Mesenchymal stem cell (in vitro differentiated cells and primary cell): ENCODE results near the gene PCNT.
"Not testable (repeated sequence)": the region's sequence is repeated elsewhere in the genome, so short reads cannot be mapped to it uniquely, and the experiment has no call there.

Source experiments
- DNase-seq: peaks from one replicate; pipeline ENCODE4 v3.0.0-alpha.2; 2013
- H2AFZ ChIP-seq: one replicate; pipeline ENCODE4 v1.6.1; 2013; ENCODE audit warnings: low read depth, mild to moderate bottlenecking, control low read depth, inconsistent platforms, low read length, moderate library complexity
- H2AK5ac ChIP-seq: 2 replicates; pipeline ENCODE4 v1.6.1; 2013; ENCODE audit warnings: low read length, moderate library complexity, mild to moderate bottlenecking, inconsistent platforms; ENCODE audit not compliant: severe bottlenecking
- H2BK120ac ChIP-seq: one replicate; pipeline ENCODE4 v1.6.1; 2013; ENCODE audit warnings: low read depth, mild to moderate bottlenecking, inconsistent platforms, low read length, moderate library complexity
- H2BK12ac ChIP-seq, 2 experiments: one replicate each; pipeline ENCODE4 v1.6.1; 2013; ENCODE audit warnings: inconsistent platforms in 2 of 2, low read length in 2 of 2, mild to moderate bottlenecking in 2 of 2, moderate library complexity in 2 of 2, control low read depth in 1 of 2
- H2BK15ac ChIP-seq: one replicate; pipeline ENCODE4 v1.6.1; 2013; ENCODE audit warnings: mild to moderate bottlenecking, low read depth, inconsistent platforms; ENCODE audit not compliant: poor library complexity, severe bottlenecking
- H2BK5ac ChIP-seq: 2 replicates; pipeline ENCODE4 v1.6.1; 2013; ENCODE audit warnings: low read depth, mild to moderate bottlenecking, low read length, control low read depth, inconsistent platforms; ENCODE audit not compliant: poor library complexity, severe bottlenecking
- H3K14ac ChIP-seq, 2 experiments: one replicate each; pipeline ENCODE4 v1.6.1; 2013; ENCODE audit warnings: inconsistent platforms in 2 of 2, low read length in 2 of 2, control low read depth in 1 of 2, mild to moderate bottlenecking in 1 of 2, moderate library complexity in 1 of 2
- H3K18ac ChIP-seq, 2 experiments: one replicate each; pipeline ENCODE4 v1.6.1; 2013; ENCODE audit warnings: inconsistent platforms in 2 of 2, low read length in 2 of 2, control low read depth in 1 of 2, low read depth in 1 of 2, mild to moderate bottlenecking in 1 of 2
- H3K23ac ChIP-seq, 2 experiments: one replicate each; pipeline ENCODE4 v1.6.1; 2013; ENCODE audit warnings: inconsistent platforms in 2 of 2, low read length in 2 of 2, mild to moderate bottlenecking in 2 of 2, moderate library complexity in 2 of 2, control low read depth in 1 of 2
- H3K27ac ChIP-seq: 2 replicates; pipeline ENCODE4 v1.5.1; 2013; ENCODE audit warnings: mild to moderate bottlenecking, moderate library complexity, low read length, control low read depth, inconsistent platforms; ENCODE audit not compliant: poor library complexity, severe bottlenecking
- H3K27me3 ChIP-seq, 2 experiments: 2 replicates each; pipeline versions ENCODE4 v1.6.1 to v1.7.0; 2013; ENCODE audit warnings: low read length in 2 of 2, mild to moderate bottlenecking in 2 of 2, moderate library complexity in 2 of 2, control low read depth in 1 of 2, inconsistent platforms in 1 of 2; ENCODE audit not compliant: control insufficient read depth in 1 of 2, insufficient read depth in 1 of 2
- H3K36me3 ChIP-seq, 2 experiments: 2 replicates each; pipeline versions ENCODE4 v1.6.1 to v1.7.0; 2013; ENCODE audit warnings: low read length in 2 of 2, control low read depth in 1 of 2, inconsistent platforms in 1 of 2, low read depth in 1 of 2, mild to moderate bottlenecking in 1 of 2; ENCODE audit not compliant: insufficient read depth in 2 of 2, control insufficient read depth in 1 of 2
- H3K4ac ChIP-seq, 2 experiments: one replicate each; pipeline ENCODE4 v1.6.1; 2013; ENCODE audit warnings: inconsistent platforms in 2 of 2, low read length in 2 of 2, mild to moderate bottlenecking in 2 of 2, moderate library complexity in 2 of 2, control low read depth in 1 of 2, low read depth in 1 of 2
- H3K4me1 ChIP-seq: 2 replicates; pipeline ENCODE4 v1.6.1; 2013; ENCODE audit warnings: low read depth, low read length, control low read depth; ENCODE audit not compliant: control insufficient read depth, insufficient read depth
- H3K4me2 ChIP-seq: 2 replicates; pipeline ENCODE4 v1.6.1; 2013; ENCODE audit warnings: low read length, mild to moderate bottlenecking, inconsistent platforms; ENCODE audit not compliant: poor library complexity, severe bottlenecking
- H3K4me3 ChIP-seq, 2 experiments: 2 replicates each; pipeline versions ENCODE4 v1.5.1 to v1.7.0; 2013; ENCODE audit warnings: low read length in 2 of 2, mild to moderate bottlenecking in 2 of 2, control low read depth in 1 of 2, low read depth in 1 of 2; ENCODE audit not compliant: insufficient read depth in 1 of 2
- H3K79me1 ChIP-seq: replicated peaks from 2 replicates; pipeline ENCODE4 v1.6.1; 2013; ENCODE audit warnings: mild to moderate bottlenecking, control low read depth, low read length, inconsistent platforms; ENCODE audit not compliant: poor library complexity, severe bottlenecking
- H3K9ac ChIP-seq: 2 replicates; pipeline ENCODE4 v1.7.0; 2013; ENCODE audit warnings: mild to moderate bottlenecking, low read length, moderate library complexity
- H3K9me3 ChIP-seq: 2 replicates; pipeline ENCODE4 v1.7.0; 2013; ENCODE audit warnings: mild to moderate bottlenecking, low read length; ENCODE audit not compliant: control insufficient read depth
- H4K8ac ChIP-seq: one replicate; pipeline ENCODE4 v1.6.1; 2013; ENCODE audit warnings: inconsistent platforms, mild to moderate bottlenecking, low read length, moderate library complexity
- H4K91ac ChIP-seq: one replicate; pipeline ENCODE4 v1.6.1; 2013; ENCODE audit warnings: mild to moderate bottlenecking, low read length, inconsistent platforms
- WGBS: methylation state at CpG from one replicate; pipeline ENCODE4 v1.1.7; 2013; ENCODE audit warnings: mixed read lengths; 5-methylcytosine and 5-hydroxymethylcytosine counted together

Gene PCNT

DNA sequence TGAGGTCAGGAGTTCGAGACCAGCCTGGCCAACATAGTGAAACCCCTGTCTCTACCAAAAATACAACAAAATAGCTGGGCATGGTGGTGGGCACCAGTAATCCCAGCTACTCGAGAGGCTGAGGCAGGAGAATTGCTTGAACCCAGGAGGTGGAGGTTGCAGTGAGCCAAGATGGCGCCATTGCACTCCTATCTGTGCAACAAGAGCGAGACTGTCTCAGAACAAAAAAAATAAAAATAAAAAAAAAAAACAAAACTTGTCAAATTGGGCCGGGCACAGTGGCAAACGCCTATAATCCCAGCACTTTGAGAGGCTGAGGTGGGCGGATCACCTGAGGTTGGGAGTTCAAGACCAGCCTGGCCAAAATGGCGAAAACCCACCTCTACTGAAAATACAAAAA, 13.7 kb upstream of the PCNT start:
- not testable (repeated sequence) for H3K14ac ChIP-seq, H2BK12ac ChIP-seq, H4K91ac ChIP-seq, H3K9ac ChIP-seq, H3K4ac ChIP-seq, H3K4me2 ChIP-seq, H2AFZ ChIP-seq, H2AK5ac ChIP-seq, H3K79me1 ChIP-seq, DNase-seq, H3K4me1 ChIP-seq, H3K27me3 ChIP-seq, H2BK5ac ChIP-seq, H2BK15ac ChIP-seq, H3K27ac ChIP-seq, H3K9me3 ChIP-seq, H3K4me3 ChIP-seq, H4K8ac ChIP-seq, H3K18ac ChIP-seq, H3K23ac ChIP-seq, H2BK120ac ChIP-seq
- 95% methylated on average over 7 of the region's 8 CpGs for WGBS
- H3K36me3 ChIP-seq = peaks cover 0 to 18% of the 10 kb centered on the region in 2 experiments

- DNase-seq = no peak
- H3K9me3 ChIP-seq = no peaks in the 10 kb centered on the region
- no peak overlapping the region for H4K91ac ChIP-seq
- no peak overlapping the region for H2AK5ac ChIP-seq
- no peak overlapping the region for H3K4me3 ChIP-seq
- H3K4me1 ChIP-seq = peaks cover 1% of the 10 kb centered on the region
- no peak overlapping the region for H3K18ac ChIP-seq
- no peak overlapping the region for H2BK5ac ChIP-seq
- no peak overlapping the region for H2AFZ ChIP-seq
- H3K79me1 ChIP-seq = peaks cover 2% of the 10 kb centered on the region
- no peaks in the 10 kb centered on the region for H3K27me3 ChIP-seq
- no peak overlapping the region for H4K8ac ChIP-seq
- no peak overlapping the region for H3K23ac ChIP-seq
- no peak overlapping the region for H2BK15ac ChIP-seq
- H3K14ac ChIP-seq = no peak overlapping the region
- H2BK12ac ChIP-seq = no peak overlapping the region
- H3K4ac ChIP-seq = no peak overlapping the region
- H3K9ac ChIP-seq = no peak overlapping the region
- no peak overlapping the region for H3K27ac ChIP-seq
- no peak overlapping the region for H3K4me2 ChIP-seq
- H3K36me3 ChIP-seq = peaks cover 0 to 18% of the 10 kb centered on the region in 2 experiments
- H2BK120ac ChIP-seq = no peak overlapping the region
Observed at GRCh38 chr21:46311568-46311967, 12.4 kb upstream of the PCNT start.

GRCh38 chr21:46312949-46313348, 11.0 kb upstream of the PCNT start:
- Histone ChIP-seq H3K36me3 (peaks cover 0 to 13% of the 10 kb centered on the region in 2 experiments), H3K23ac (no peak overlapping the region), H3K4me3 (no peak overlapping the region), H3K4me1 (peaks cover 7% of the 10 kb centered on the region), H4K8ac (no peak overlapping the region), H2BK15ac (no peak overlapping the region), H2BK120ac (no peak overlapping the region), H4K91ac (no peak overlapping the region), H3K27ac (no peak overlapping the region), H3K9ac (no peak overlapping the region), H2AK5ac (no peak overlapping the region), H2BK5ac (no peak overlapping the region), H3K4ac (no peak overlapping the region), H3K18ac (no peak overlapping the region), H3K79me1 (peaks cover 3% of the 10 kb centered on the region), H3K9me3 (no peaks in the 10 kb centered on the region), H3K27me3 (no peaks in the 10 kb centered on the region), H3K14ac (no peak overlapping the region), H2AFZ (no peak overlapping the region), H3K4me2 (no peak overlapping the region), H2BK12ac (no peak overlapping the region)
- WGBS = 98% methylated on average over 4 of the region's 5 CpGs
- DNase-seq = no peak

- Histone ChIP-seq H2BK5ac (no peak overlapping the region), H3K18ac (no peak overlapping the region), H2BK15ac (no peak overlapping the region), H3K9me3 (no peaks in the 10 kb centered on the region), H3K4me2 (no peak overlapping the region), H3K4ac (no peak overlapping the region), H3K36me3 (peaks cover 0 to 8% of the 10 kb centered on the region in 2 experiments), H3K23ac (no peak overlapping the region), H3K9ac (no peak overlapping the region), H3K14ac (no peak overlapping the region), H4K91ac (no peak overlapping the region), H3K27me3 (no peaks in the 10 kb centered on the region), H3K79me1 (peaks cover 8% of the 10 kb centered on the region), H2BK120ac (no peak overlapping the region), H2AK5ac (no peak overlapping the region), H2BK12ac (no peak overlapping the region), H3K27ac (no peak overlapping the region), H3K4me3 (no peak overlapping the region), H4K8ac (no peak overlapping the region), H3K4me1 (peaks cover 14% of the 10 kb centered on the region), H2AFZ (no peak overlapping the region)
- 96% methylated on average over 22 of the region's 22 CpGs for WGBS
- DNase-seq = no peak
Observed at GRCh38 chr21:46314441-46315020, 9.4 kb upstream of the PCNT start.
